Heart left ventricle (tissue), 16 donors: Measurements from ENCODE around the gene ITK. TPM values are rescaled to one million over a fixed set of nuclear protein-coding genes. Genes with fewer than 3 reads are reported as not detected.

Experiments
- ATAC-seq, 4 donors: fragments of 200-7000 bp; cut with Tn5 transposase; one replicate each; pipeline ENCODE4 v1.9.1; 2020 to 2022; ENCODE audit warnings: moderate library complexity in 4 of 4, mild to moderate bottlenecking in 3 of 4, moderate number of reproducible peaks in 1 of 4
- DNase-seq, 5 donors: peaks; one replicate each; pipeline ENCODE4 v3.0.0-alpha.2; 2020
- H3K27ac ChIP-seq, 12 donors: fragments of 200-600 bp; sonication (generic) in 4 of 12; one replicate each; pipeline versions ENCODE4 v1.5.0 to v1.8.0; 2016 to 2022; ENCODE audit warnings: mild to moderate bottlenecking in 2 of 12
- H3K27me3 ChIP-seq, 9 donors: fragments of 200-600 bp; sonication (generic) in 2 of 9; one replicate each; pipeline versions ENCODE4 v1.5.1 to v1.8.0; 2016 to 2022; ENCODE audit warnings: mild to moderate bottlenecking in 3 of 9
- H3K36me3 ChIP-seq, 9 donors: fragments of 200-600 bp; sonication (generic) in 2 of 9; one replicate each; pipeline versions ENCODE4 v1.5.0 to v1.8.0; 2018 to 2022; ENCODE audit warnings: mild to moderate bottlenecking in 2 of 9
- H3K4me1 ChIP-seq, 12 donors: fragments of 200-600 bp; sonication (generic) in 4 of 12; one replicate each; pipeline versions ENCODE4 v1.5.0 to v1.8.0; 2016 to 2022; ENCODE audit warnings: mild to moderate bottlenecking in 3 of 12
- H3K4me3 ChIP-seq, 12 donors: fragments of 200-600 bp; sonication (generic) in 4 of 12; one replicate each; pipeline versions ENCODE4 v1.5.0 to v1.8.0; 2017 to 2022; ENCODE audit warnings: mild to moderate bottlenecking in 9 of 12, moderate library complexity in 4 of 12
- H3K9me3 ChIP-seq, 12 donors: fragments of 200-600 bp; sonication (generic) in 4 of 12; one replicate each; pipeline versions ENCODE4 v1.5.0 to v1.8.0; 2016 to 2022; ENCODE audit warnings: mild to moderate bottlenecking in 1 of 12
- CTCF ChIP-seq, 12 donors: fragments of 200-600 bp; sonication (generic) in 4 of 12; IDR thresholded peaks; one replicate each; pipeline versions ENCODE4 v1.5.0 to v1.8.0; 2018 to 2022; ENCODE audit warnings: antibody characterized with exemption in 12 of 12, mild to moderate bottlenecking in 5 of 12
- POLR2A ChIP-seq, 2 donors: fragments of 450-650 bp; IDR thresholded peaks; one replicate each; pipeline ENCODE4 v1.6.1; 2017; ENCODE audit warnings: antibody characterized with exemption in 2 of 2, mild to moderate bottlenecking in 2 of 2, moderate library complexity in 2 of 2
- WGBS, 4 donors: extraction: QIAGEN DNeasy Blood & Tissue Kit in 2 of 4; methylation state at CpG; one replicate each; pipeline versions ENCODE4 v1.1.5 to v1.1.7; 2013 to 2018; 5-methylcytosine and 5-hydroxymethylcytosine counted together
- intact Hi-C, 10 donors: fragments of 100-400 bp; cut with DNase I; formaldehyde crosslinking; loops; one replicate each; pipeline versions ENCODE4 v1.11.1 to v1.14.2; 2022
- polyA plus RNA-seq, 2 donors: library from polyadenylated mRNA; stranded (reverse); fragments of 200-250 nt; gene quantifications; one replicate each; pipeline ENCODE4 v1.2.3, GENCODE V29; 2013
- total RNA-seq, 9 donors: library from RNA; depleted of rRNA in 2 of 9; stranded (reverse); fragments of >200 nt in 2 of 9; fragmentation: NEBNext Ultra II Directional in 3 of 9; extraction: Animal tissue kit (Norgen Biotek cat#: 25700) in 3 of 9; gene quantifications; one replicate each; pipeline versions ENCODE4 v1.1.0 to v1.2.4, GENCODE V29; 2016 to 2023
- donor health status: ischemic (EF 13 %, LVEDD 7.1; RV severe dilation, severe dysfunction).
- donor health status: healthy with polysubstance abuse.
- donor health status: DM: no; HTN: yes; CAD: no.
- donor health status: DM: no; HTN: no; CAD: no.
- donor health status: ischemic (EF 25% LVEDD 6.9; RV normal size, moderate dysfunction).
- donor health status: ischemic (EF 25% LVEDD 5.7; RV mildly dilated, moderate dysfunction).
- donor health status: healthy.
- donor health status: DM: yes; HTN: yes; CAD: no.
- donor health status: ischemic (EF 35%, LVEDD 5.7; RV mildly dilated, moderate dysfunction).
- donor health status: nonischemic (EF 11% LVEDD 7.7; RV severe dilation, severe dysfunction).
- donor health status: DM: yes; HTN: yes; CAD: no.
- donor health status: PGD.
- donor health status: ischemic (EF 29% LVEDD 5.4; RV normal size, mild dysfunction).
- donor health status: nonischemic (EF 23%, LVEDD 6.1; RV moderate dilation, normal function).

The ITK gene
- total and polyA plus RNA-seq, 11 donors = 0.09 to 7.3 (median 0.42) TPM

GRCh38 chr5:157245886-157246285 lies 65.2 kb downstream of the ITK start:
- DNase-seq = no peak
- H3K36me3 ChIP-seq = no peaks in the 10 kb centered on the region
- no peak overlapping the region for H3K4me3 ChIP-seq
- H3K4me1 ChIP-seq = peaks cover 0 to 30% (median 0%) of the 10 kb centered on the region in 12 donors
- no peak overlapping the region for H3K27ac ChIP-seq
- H3K27me3 ChIP-seq = no peaks in the 10 kb centered on the region
- 32 to 58% (median 49%) methylated on average over 4 of the region's 4 CpGs for WGBS, 4 donors
- no peak for ATAC-seq
- intact Hi-C loops = loop anchor here in 1 of 10 donors (10.0 kb wide), 1 partner anchor 91 kb away; no protein-coding TSS in a partner anchor
- H3K9me3 ChIP-seq = no peaks in the 10 kb centered on the region
- TF ChIP-seq CTCF (IDR thresholded peaks at IDR 0.05) (no peak), POLR2A (IDR thresholded peaks at IDR 0.05) (no peak)

- Histone ChIP-seq H3K4me3 (no peak overlapping the region), H3K9me3 (no peaks in the 10 kb centered on the region), H3K36me3 (no peaks in the 10 kb centered on the region), H3K4me1 (peaks cover 0 to 36% (median 0%) of the 10 kb centered on the region in 12 donors), H3K27me3 (no peaks in the 10 kb centered on the region), H3K27ac (peak overlapping the region in 1 of 12 donors; percentile 74)
- TF ChIP-seq CTCF (IDR thresholded peaks at IDR 0.05) (no peak), POLR2A (IDR thresholded peaks at IDR 0.05) (no peak)
- DNase-seq (no peak), ATAC-seq (no peak)
- intact Hi-C loops = loop anchor here in 1 of 10 donors (10.0 kb wide), 1 partner anchor 92 kb away; no protein-coding TSS in a partner anchor
Measured at GRCh38 chr5:157247267-157247666, 66.6 kb downstream of the ITK start.

- Histone ChIP-seq H3K27me3 (no peaks in the 10 kb centered on the region), H3K9me3 (no peaks in the 10 kb centered on the region), H3K4me1 (peaks cover 0 to 51% (median 0%) of the 10 kb centered on the region in 12 donors), H3K4me3 (no peak overlapping the region), H3K27ac (peak overlapping the region in 1 of 12 donors; percentile 74), H3K36me3 (no peaks in the 10 kb centered on the region)
- DNase-seq (no peak), ATAC-seq (no peak)
- WGBS, 4 donors = 78 to 86% (median 82%) methylated on average over 11 of the region's 11 CpGs
- intact Hi-C loops = loop anchor here in 1 of 10 donors (10.0 kb wide), 1 partner anchor 94 kb away; no protein-coding TSS in a partner anchor
- TF ChIP-seq CTCF (IDR thresholded peaks at IDR 0.05) = no peak
- TF ChIP-seq POLR2A (IDR thresholded peaks at IDR 0.05) = no peak
Measured at GRCh38 chr5:157248821-157249470, 68.3 kb downstream of the ITK start.

- no peak for DNase-seq
Measured at GRCh38 chr5:157252711-157253465, 72.2 kb downstream of the ITK start.

More at GRCh38 chr5:157252711-157253465, 72.2 kb downstream of the ITK start:
- H3K9me3 ChIP-seq = no peaks in the 10 kb centered on the region
- no peaks in the 10 kb centered on the region for H3K36me3 ChIP-seq
- peaks cover 0 to 55% (median 0%) of the 10 kb centered on the region in 12 donors for H3K4me1 ChIP-seq
- intact Hi-C loops = loop anchor here in 5 of 10 donors (2.0 to 5.0 kb wide), 3 partner anchors 56 to 60 kb away; no protein-coding TSS in a partner anchor
- WGBS, 4 donors = 58 to 71% (median 61%) methylated on average over 3 to 4 of the region's 4 CpGs
- no peak overlapping the region for H3K4me3 ChIP-seq
- no peak for TF ChIP-seq POLR2A (IDR thresholded peaks at IDR 0.05)
- TF ChIP-seq CTCF (IDR thresholded peaks at IDR 0.05) = no peak
- peak overlapping the region in 1 of 12 donors; percentile 58 for H3K27ac ChIP-seq
- ATAC-seq = peak in 3 of 4 donors; percentile 29 to 40 (median 39)
- H3K27me3 ChIP-seq = no peaks in the 10 kb centered on the region
